K562 (cell line): Measurements from ENCODE around the gene OTUD5. TPM values are rescaled to one million over a fixed set of nuclear protein-coding genes. Genes with fewer than 3 reads are reported as not detected.

Experiments used
- ARNT ChIP-seq, 2 experiments: fragments of 450-650 bp; IDR thresholded peaks; 2 replicates each; pipeline ENCODE4 v1.6.1; 2016; ENCODE audit warnings: mild to moderate bottlenecking in 1 of 2
- CBX8 ChIP-seq: fragments of 200-600 bp; sonication (generic); IDR thresholded peaks from 2 replicates; pipeline ENCODE4 v1.6.1; 2012; ENCODE audit warnings: borderline replicate concordance, mixed run types, low read depth, mild to moderate bottlenecking, moderate library complexity, mixed read lengths, low read length, control low read depth, inconsistent platforms; ENCODE audit not compliant: poor library complexity, severe bottlenecking; ENCODE audit errors: extremely low read depth
- FOS ChIP-seq: IDR thresholded peaks from 3 replicates; pipeline ENCODE4 v1.6.1; 2011; ENCODE audit not compliant: insufficient read length; ENCODE audit errors: extremely low read depth
- GABPB1 ChIP-seq: sonication (generic); formaldehyde crosslinking; IDR thresholded peaks from 2 replicates; pipeline ENCODE4 v1.8.0; 2022; ENCODE audit warnings: mild to moderate bottlenecking, missing genetic modification reagents
- GATAD2B ChIP-seq: fragments of 450-650 bp; IDR thresholded peaks from 2 replicates; pipeline ENCODE4 v1.6.1; 2017; ENCODE audit warnings: mild to moderate bottlenecking, borderline replicate concordance
- HMBOX1 ChIP-seq: sonication (generic); IDR thresholded peaks from 2 replicates; pipeline ENCODE4 v1.6.1; 2016
- IFI16 ChIP-seq: fragments of 250-450 bp; sonication (Bioruptor Pico); IDR thresholded peaks from 2 replicates; pipeline ENCODE4 v2.1.2; 2022; ENCODE audit warnings: mild to moderate bottlenecking, inconsistent platforms
- MTF1 ChIP-seq: fragments of 250-450 bp; sonication (Bioruptor Pico); IDR thresholded peaks from 2 replicates; pipeline ENCODE4 v1.9.0; 2021; ENCODE audit warnings: moderate library complexity, mild to moderate bottlenecking, inconsistent platforms, borderline replicate concordance
- NFXL1 ChIP-seq: fragments of 450-650 bp; formaldehyde crosslinking; IDR thresholded peaks from 2 replicates; pipeline ENCODE4 v1.4.0; 2021; ENCODE audit warnings: mild to moderate bottlenecking
- NRF1 ChIP-seq, 2 experiments: fragments of 450-650 bp; IDR thresholded peaks in 1 of 2; conservative IDR thresholded peaks in 1 of 2; 2 replicates each; pipeline ENCODE4 v1.6.1; 2014; ENCODE audit warnings: mild to moderate bottlenecking in 2 of 2
- POLR2B ChIP-seq: fragments of 450-650 bp; IDR thresholded peaks from 2 replicates; pipeline ENCODE4 v1.6.1; 2018; ENCODE audit warnings: low read depth; ENCODE audit not compliant: partially characterized antibody
- POLR3G ChIP-seq: IDR thresholded peaks from 2 replicates; pipeline ENCODE4 v1.6.1; 2011; ENCODE audit not compliant: insufficient read length, insufficient replicate concordance; ENCODE audit errors: extremely low read depth
- SP1 ChIP-seq: sonication (generic); formaldehyde crosslinking; IDR thresholded peaks from 2 replicates; pipeline ENCODE4 v1.8.1; 2022; ENCODE audit warnings: mild to moderate bottlenecking, missing genetic modification reagents
- TCFL5 ChIP-seq: fragments of 250-450 bp; sonication (Bioruptor Pico); conservative IDR thresholded peaks from 2 replicates; pipeline ENCODE4 v1.6.1; 2021; ENCODE audit warnings: mild to moderate bottlenecking, moderate library complexity, matching md5 sums
- ZBTB11 ChIP-seq, 3 experiments: fragments of 200-800 bp in 1 of 3; fragments of 250-450 bp in 1 of 3; fragments of 450-650 bp in 1 of 3; sonication (Bioruptor Pico) in 1 of 3; sonication (Bioruptor generic) in 1 of 3; formaldehyde crosslinking in 1 of 3; IDR thresholded peaks; 2 replicates each; pipeline versions ENCODE4 v1.6.1 to v1.8.0; 2016 to 2022; ENCODE audit warnings: mild to moderate bottlenecking in 2 of 3, missing genetic modification characterization in 2 of 3, missing compliant biosample characterization in 1 of 3, moderate library complexity in 1 of 3
- ZNF23 ChIP-seq: fragments of 250-450 bp; sonication (Bioruptor Pico); IDR thresholded peaks from 2 replicates; pipeline ENCODE4 v1.4.0; 2020; ENCODE audit warnings: mild to moderate bottlenecking
- ZNF398 ChIP-seq: fragments of 250-450 bp; sonication (Bioruptor Pico); IDR thresholded peaks from 2 replicates; pipeline ENCODE4 v1.8.0; 2021; ENCODE audit warnings: moderate library complexity, mild to moderate bottlenecking, inconsistent platforms
- ZNF511 ChIP-seq: sonication (generic); formaldehyde crosslinking; IDR thresholded peaks from 2 replicates; pipeline ENCODE4 v1.8.0; 2022; ENCODE audit warnings: mild to moderate bottlenecking, missing genetic modification reagents
- polyA plus RNA-seq, 8 experiments: library from polyadenylated mRNA; depleted of rRNA in 4 of 8; stranded (reverse) in 5 of 8; unstranded in 3 of 8; fragments of >200 nt; fragmentation: Nextera tagmentation in 2 of 8; fragmentation: Illumina TruSeq in 1 of 8; extraction: Ambion mirVana in 2 of 8; extraction: Trizol in 1 of 8; gene quantifications; 2 replicates each; pipeline versions ENCODE4 v1.2.1 to v1.2.3, GENCODE V29; 2011 to 2014; ENCODE audit warnings: inconsistent platforms in 1 of 8, missing spikeins in 1 of 8
- total RNA-seq, 7 experiments: library from RNA; depleted of rRNA in 6 of 7; stranded (reverse); fragments of >200 nt in 6 of 7; fragmentation: Illumina TruSeq in 2 of 7; extraction: Trizol in 2 of 7; gene quantifications; 2 replicates each; pipeline versions ENCODE4 v1.2.1 to v1.2.3, GENCODE V29; 2011 to 2021; ENCODE audit warnings: low replicate concordance in 1 of 7

The OTUD5 gene
- total and polyA plus RNA-seq, 9 of the 15 experiments (the other 6 are each of a cell fraction or from before 2014, with no cell fraction given): 3.6 to 102 (median 59.0) TPM

- TF ChIP-seq NFXL1 (CRISPR knock-in tag) (no peak), MTF1 (CRISPR knock-in tag) (no peak), ZBTB11 (CRISPR knock-in tag; IDR thresholded peaks at IDR 0.05) (peak in 1 of 3 experiments; percentile 59; a peak in 1 of 6 replicates), FOS (no peak), POLR2B (no peak), ZNF511 (CRISPR knock-in tag) (no peak), POLR3G (no peak), CBX8 (no peak), GABPB1 (CRISPR knock-in tag) (peak; percentile 75), SP1 (CRISPR knock-in tag) (peak; percentile 23; the same call in 1 of the 2 replicates), ARNT (IDR thresholded peaks at IDR 0.05) (no peak; a peak in 1 of 4 replicates), GATAD2B (no peak), HMBOX1 (peak; percentile 33; the same call in 1 of the 2 replicates), NRF1 (conservative IDR thresholded peaks at IDR 0.05 in 1 of 2, IDR thresholded peaks at IDR 0.05 in 1 of 2) (peak; percentile 72 to 76), TCFL5 (no peak), ZNF398 (CRISPR knock-in tag) (no peak), IFI16 (CRISPR knock-in tag) (no peak), ZNF23 (CRISPR knock-in tag) (no peak)
These were observed 20.1 kb downstream of the OTUD5 start (continued) for GRCh38 chrX:48937054-48937907.
